Measurements from ENCODE around the gene CHN2.

GRCh38 chr7:29371472-29371871, 176.9 kb downstream of the CHN2 start:
- TF ChIP-seq CTCF (IDR thresholded peaks at IDR 0.05) (no peak), ZFX (IDR thresholded peaks at IDR 0.05; ENCODE audit: borderline replicate concordance) (no peak)

Measured in 22Rv1 (cell line).